Right atrium auricular region (tissue), 2 donors: ENCODE results near the gene B3GNT3. TPM values are rescaled to one million over a fixed set of nuclear protein-coding genes. Genes with fewer than 3 reads are reported as not detected.
"Not testable (repeated sequence)": the region's sequence is repeated elsewhere in the genome, so short reads cannot be mapped to it uniquely, and the experiment has no call there.

ENCODE experiments used
- DNase-seq: peaks from one replicate; pipeline ENCODE4 v3.0.0-alpha.2; 2019; ENCODE audit warnings: low spot score
- H3K27ac ChIP-seq, 2 donors: fragments of 200-600 bp; sonication (generic); 1 replicate in 1 of 2; 2 replicates in 1 of 2; pipeline ENCODE4 v1.5.1; 2016 to 2019
- H3K27me3 ChIP-seq, 2 donors: fragments of 200-600 bp; sonication (generic); one replicate each; pipeline versions ENCODE4 v1.5.1 to v1.6.0; 2017 to 2019
- H3K36me3 ChIP-seq: fragments of 200-600 bp; sonication (generic); one replicate; pipeline ENCODE4 v1.5.1; 2016
- H3K4me1 ChIP-seq, 2 donors: fragments of 200-600 bp; sonication (generic); one replicate each; pipeline versions ENCODE4 v1.5.1 to v1.6.0; 2017 to 2019
- H3K4me3 ChIP-seq, 2 donors: fragments of 200-600 bp; sonication (generic); 1 replicate in 1 of 2; 2 replicates in 1 of 2; pipeline ENCODE4 v1.5.1; 2017 to 2019; ENCODE audit warnings: mild to moderate bottlenecking in 1 of 2, moderate library complexity in 1 of 2
- H3K9me3 ChIP-seq, 2 donors: fragments of 200-600 bp; sonication (generic); one replicate each; pipeline ENCODE4 v1.5.1; 2019
- CTCF ChIP-seq, 2 donors: fragments of 200-600 bp; sonication (generic); IDR thresholded peaks; one replicate each; pipeline ENCODE4 v1.5.1; 2019; ENCODE audit warnings: antibody characterized with exemption in 2 of 2
- total RNA-seq, 2 donors: library from RNA; depleted of rRNA; stranded (reverse); fragments of >200 nt; gene quantifications; one replicate each; pipeline ENCODE4 v1.1.0, GENCODE V29; 2016

The B3GNT3 gene
- total RNA-seq, 2 donors from 2014 or later = not detected

GRCh38 chr19:17775245-17775927, 19.6 kb upstream of the B3GNT3 start:
- TF ChIP-seq CTCF (IDR thresholded peaks at IDR 0.05) = peak in 1 of 2 donors; percentile 42
- no peak for DNase-seq
- Histone ChIP-seq H3K9me3 (no peaks in the 10 kb centered on the region), H3K4me1 (peaks cover 0 to 11% of the 10 kb centered on the region in 2 donors), H3K36me3 (no peaks in the 10 kb centered on the region), H3K27ac (no peak overlapping the region), H3K4me3 (no peak overlapping the region), H3K27me3 (peaks cover 0 to 7% of the 10 kb centered on the region in 2 donors)

GRCh38 chr19:17775991-17776803, 18.7 kb upstream of the B3GNT3 start:
- Histone ChIP-seq H3K4me1 (peaks cover 0 to 11% of the 10 kb centered on the region in 2 donors), H3K27me3 (peaks cover 0 to 7% of the 10 kb centered on the region in 2 donors), H3K36me3 (no peaks in the 10 kb centered on the region), H3K4me3 (no peak overlapping the region), H3K27ac (no peak overlapping the region), H3K9me3 (no peaks in the 10 kb centered on the region)
- TF ChIP-seq CTCF (IDR thresholded peaks at IDR 0.05) = no peak
- no peak for DNase-seq

- not testable (repeated sequence) for H3K36me3 ChIP-seq, DNase-seq, H3K27ac ChIP-seq, H3K4me3 ChIP-seq, H3K27me3 ChIP-seq, H3K9me3 ChIP-seq
- H3K4me1 ChIP-seq = peaks cover 0 to 11% of the 10 kb centered on the region in 2 donors
Measured at GRCh38 chr19:17777840-17778239, 17.1 kb upstream of the B3GNT3 start.

GRCh38 chr19:17778251-17778967, 16.5 kb upstream of the B3GNT3 start:
- DNase-seq = no peak
- TF ChIP-seq CTCF (IDR thresholded peaks at IDR 0.05) = no peak
- Histone ChIP-seq H3K27ac (no peak overlapping the region), H3K27me3 (peaks cover 0 to 7% of the 10 kb centered on the region in 2 donors), H3K4me3 (peak overlapping the region in 1 of 2 donors; percentile 4), H3K36me3 (no peaks in the 10 kb centered on the region), H3K4me1 (peaks cover 0 to 11% of the 10 kb centered on the region in 2 donors), H3K9me3 (no peaks in the 10 kb centered on the region)

GRCh38 chr19:17778968-17779929, 15.7 kb upstream of the B3GNT3 start:
- Histone ChIP-seq H3K9me3 (no peaks in the 10 kb centered on the region), H3K27ac (no peak overlapping the region), H3K4me3 (peak overlapping the region in 1 of 2 donors; percentile 4), H3K27me3 (peaks cover 0 to 7% of the 10 kb centered on the region in 2 donors), H3K36me3 (no peaks in the 10 kb centered on the region), H3K4me1 (peaks cover 0 to 11% of the 10 kb centered on the region in 2 donors)
- no peak for DNase-seq
- no peak for TF ChIP-seq CTCF (IDR thresholded peaks at IDR 0.05)
